Measurements from ENCODE around the gene CLPTM1L.
A peak's percentile ranks its signal among the peaks of the same experiment; 100 is the strongest.
"Not testable (repeated sequence)": the region's sequence is repeated elsewhere in the genome, so short reads cannot be mapped to it uniquely, and the experiment has no call there.

The CLPTM1L gene

GRCh38 chr5:1339818-1340210, 5.1 kb downstream of the CLPTM1L start:
- DNase-seq (ENCODE audit: low read depth): not testable (repeated sequence)

- not testable (repeated sequence) for DNase-seq (ENCODE audit: low read depth)
Measured at GRCh38 chr5:1339139-1339817, 5.6 kb downstream of the CLPTM1L start.

- no peak for DNase-seq (ENCODE audit: low read depth)
Measured at GRCh38 chr5:1338506-1339070, 6.3 kb downstream of the CLPTM1L start.

- DNase-seq (ENCODE audit: low read depth): no peak
Measured at GRCh38 chr5:1338196-1338490, 6.8 kb downstream of the CLPTM1L start.

GRCh38 chr5:1337489-1338195, 7.3 kb downstream of the CLPTM1L start:
- DNase-seq (ENCODE audit: low read depth): no peak

GRCh38 chr5:1336749-1337488, 8.0 kb downstream of the CLPTM1L start:
- no peak for DNase-seq (ENCODE audit: low read depth)

GRCh38 chr5:1336106-1336561, 8.8 kb downstream of the CLPTM1L start:
- no peak for DNase-seq (ENCODE audit: low read depth)

- no peak for DNase-seq (ENCODE audit: low read depth)
Measured at GRCh38 chr5:1335540-1336095, 9.3 kb downstream of the CLPTM1L start.

GRCh38 chr5:1334831-1335539, 9.9 kb downstream of the CLPTM1L start:
- DNase-seq (ENCODE audit: low read depth): no peak

GRCh38 chr5:1333986-1334385, 10.9 kb downstream of the CLPTM1L start:
- DNase-seq (ENCODE audit: low read depth): no peak

- not testable (repeated sequence) for DNase-seq (ENCODE audit: low read depth)
Measured at GRCh38 chr5:1333286-1333685, 11.6 kb downstream of the CLPTM1L start.

GRCh38 chr5:1332461-1333001, 12.4 kb downstream of the CLPTM1L start:
- DNase-seq (ENCODE audit: low read depth): no peak

- no peak for DNase-seq (ENCODE audit: low read depth)
Measured at GRCh38 chr5:1331861-1332405, 13.0 kb downstream of the CLPTM1L start.

- DNase-seq (ENCODE audit: low read depth): no peak
Measured at GRCh38 chr5:1330847-1331831, 13.8 kb downstream of the CLPTM1L start.

GRCh38 chr5:1330146-1330846, 14.6 kb downstream of the CLPTM1L start:
- no peak for DNase-seq (ENCODE audit: low read depth)

- no peak for DNase-seq (ENCODE audit: low read depth)
Measured at GRCh38 chr5:1329111-1329579, 15.8 kb downstream of the CLPTM1L start.

- peak; percentile 61 for DNase-seq (ENCODE audit: low read depth)
Measured at GRCh38 chr5:1328237-1329110, 16.4 kb downstream of the CLPTM1L start.

Data from EH (cell line).